Neural progenitor cell (in vitro differentiated cells): Measurements from ENCODE around the gene CNTRL. TPM values are rescaled to one million over a fixed set of nuclear protein-coding genes. Genes with fewer than 3 reads are reported as not detected.

ENCODE experiments used
- DNase-seq: peaks from one replicate; pipeline ENCODE4 v3.0.0-alpha.2; 2016; ENCODE audit warnings: low spot score
- H2AFZ ChIP-seq: fragments of 200-600 bp; sonication (generic); replicated peaks from 2 replicates; pipeline ENCODE4 v1.6.1; 2016; ENCODE audit warnings: antibody characterized with exemption
- H3F3A ChIP-seq: fragments of 200-600 bp; sonication (generic); 2 replicates; pipeline ENCODE4 v1.6.1; 2016; ENCODE audit warnings: antibody characterized with exemption, low read depth
- H3K27ac ChIP-seq: fragments of 200-600 bp; sonication (generic); 2 replicates; pipeline ENCODE4 v1.5.1; 2016; ENCODE audit warnings: mild to moderate bottlenecking
- H3K27me3 ChIP-seq: fragments of 200-600 bp; sonication (generic); 2 replicates; pipeline ENCODE4 v1.6.1; 2016; ENCODE audit warnings: mild to moderate bottlenecking, moderate library complexity
- H3K36me3 ChIP-seq: fragments of 200-600 bp; sonication (generic); 2 replicates; pipeline ENCODE4 v1.5.1; 2016
- H3K4me1 ChIP-seq: fragments of 200-600 bp; sonication (generic); 2 replicates; pipeline ENCODE4 v1.6.1; 2016; ENCODE audit warnings: mixed run types
- H3K4me2 ChIP-seq: fragments of 200-600 bp; sonication (generic); 2 replicates; pipeline ENCODE4 v1.6.1; 2016
- H3K4me3 ChIP-seq: fragments of 200-600 bp; sonication (generic); 2 replicates; pipeline ENCODE4 v1.5.1; 2016
- H3K79me2 ChIP-seq: fragments of 200-600 bp; sonication (generic); 2 replicates; pipeline ENCODE4 v1.6.1; 2016; ENCODE audit warnings: low read depth
- H3K9ac ChIP-seq: fragments of 200-600 bp; sonication (generic); 2 replicates; pipeline ENCODE4 v1.6.1; 2016
- H3K9me3 ChIP-seq: fragments of 200-600 bp; sonication (generic); 2 replicates; pipeline ENCODE4 v1.5.1; 2016; ENCODE audit warnings: low read depth
- H4K20me1 ChIP-seq: fragments of 200-600 bp; sonication (generic); 2 replicates; pipeline ENCODE4 v1.6.1; 2016; ENCODE audit warnings: low read depth
- H3K27ac Mint-ChIP-seq: 3 replicates; pipeline ENCODE4 v1.8.0; 2021; ENCODE audit warnings: mixed read lengths
- H3K27me3 Mint-ChIP-seq: 2 replicates; pipeline ENCODE4 v1.8.0; 2022; ENCODE audit warnings: low read depth, mild to moderate bottlenecking, inconsistent platforms, moderate library complexity, mixed read lengths; ENCODE audit not compliant: insufficient read depth
- H3K36me3 Mint-ChIP-seq: 3 replicates; pipeline ENCODE4 v1.8.0; 2021; ENCODE audit warnings: mixed read lengths
- H3K4me1 Mint-ChIP-seq: 3 replicates; pipeline ENCODE4 v1.8.0; 2021; ENCODE audit warnings: mixed read lengths
- H3K4me3 Mint-ChIP-seq: 3 replicates; pipeline ENCODE4 v1.8.0; 2021; ENCODE audit warnings: mild to moderate bottlenecking, moderate library complexity, mixed read lengths
- H3K9me3 Mint-ChIP-seq: 3 replicates; pipeline ENCODE4 v1.8.0; 2020; ENCODE audit warnings: mixed read lengths
- EZH2 ChIP-seq: fragments of 200-600 bp; sonication (generic); IDR thresholded peaks from 2 replicates; pipeline ENCODE4 v1.6.1; 2017; ENCODE audit warnings: antibody characterized with exemption, mild to moderate bottlenecking, moderate library complexity
- EZH2phosphoT487 ChIP-seq: fragments of 200-600 bp; sonication (generic); IDR thresholded peaks from 2 replicates; pipeline ENCODE4 v1.6.1; 2017; ENCODE audit warnings: antibody characterized with exemption
- total RNA-seq: library from RNA; depleted of rRNA; stranded (reverse); fragments of >200 nt; gene quantifications from 2 replicates; pipeline ENCODE4 v1.2.3, GENCODE V29; 2015; ENCODE audit warnings: low replicate concordance
- TF ChIP-seq, protein P1 (sequence below): fragments of 200-600 bp; sonication (generic); IDR thresholded peaks from 2 replicates; pipeline ENCODE4 v1.5.1; 2017; ENCODE audit warnings: antibody characterized with exemption, mild to moderate bottlenecking

Gene CNTRL
- total RNA-seq, 1 donor from 2014 or later: 45.4 TPM

DNA sequence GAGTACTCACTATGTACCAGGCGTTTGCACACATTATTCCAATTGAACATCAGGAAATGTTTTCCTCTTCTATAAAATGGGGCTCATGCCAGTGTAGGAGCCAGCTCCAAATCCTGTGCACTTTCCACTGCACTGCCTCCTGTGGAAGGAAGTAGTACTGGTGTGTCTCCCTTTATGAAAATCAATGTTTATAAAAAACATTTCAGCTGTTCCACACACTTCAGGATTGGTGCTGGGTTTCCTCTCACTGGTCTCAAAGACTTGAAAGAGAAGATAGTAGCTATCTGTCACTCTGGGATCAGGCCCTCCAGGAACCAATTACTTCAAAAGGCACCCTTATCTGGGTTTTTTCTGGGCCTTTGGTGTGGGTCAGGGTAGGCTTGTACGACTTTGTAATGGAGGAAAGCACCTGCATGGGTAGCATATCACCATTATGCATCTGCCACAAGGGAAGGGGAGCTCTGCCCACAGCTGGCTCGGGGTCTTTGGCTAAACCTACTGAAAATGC lies 94.4 kb downstream of the CNTRL start:
- H3K4me1 ChIP-seq: no peaks in the 10 kb centered on the region
- no peaks in the 10 kb centered on the region for H3K27me3 ChIP-seq
- TF ChIP-seq, protein P1, sequence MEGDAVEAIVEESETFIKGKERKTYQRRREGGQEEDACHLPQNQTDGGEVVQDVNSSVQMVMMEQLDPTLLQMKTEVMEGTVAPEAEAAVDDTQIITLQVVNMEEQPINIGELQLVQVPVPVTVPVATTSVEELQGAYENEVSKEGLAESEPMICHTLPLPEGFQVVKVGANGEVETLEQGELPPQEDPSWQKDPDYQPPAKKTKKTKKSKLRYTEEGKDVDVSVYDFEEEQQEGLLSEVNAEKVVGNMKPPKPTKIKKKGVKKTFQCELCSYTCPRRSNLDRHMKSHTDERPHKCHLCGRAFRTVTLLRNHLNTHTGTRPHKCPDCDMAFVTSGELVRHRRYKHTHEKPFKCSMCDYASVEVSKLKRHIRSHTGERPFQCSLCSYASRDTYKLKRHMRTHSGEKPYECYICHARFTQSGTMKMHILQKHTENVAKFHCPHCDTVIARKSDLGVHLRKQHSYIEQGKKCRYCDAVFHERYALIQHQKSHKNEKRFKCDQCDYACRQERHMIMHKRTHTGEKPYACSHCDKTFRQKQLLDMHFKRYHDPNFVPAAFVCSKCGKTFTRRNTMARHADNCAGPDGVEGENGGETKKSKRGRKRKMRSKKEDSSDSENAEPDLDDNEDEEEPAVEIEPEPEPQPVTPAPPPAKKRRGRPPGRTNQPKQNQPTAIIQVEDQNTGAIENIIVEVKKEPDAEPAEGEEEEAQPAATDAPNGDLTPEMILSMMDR: peak; percentile 35
- TF ChIP-seq EZH2phosphoT487: no peak
- no peak overlapping the region for H3K27ac ChIP-seq
- no peaks in the 10 kb centered on the region for H3K9me3 ChIP-seq
- no peaks in the 10 kb centered on the region for H4K20me1 ChIP-seq
- H3K36me3 ChIP-seq: peaks cover 4% of the 10 kb centered on the region
- H3K9ac ChIP-seq: no peak overlapping the region
- H3F3A ChIP-seq: no peaks in the 10 kb centered on the region
- Mint-ChIP-seq H3K4me3 (no peak overlapping the region), H3K36me3 (peaks cover 30% of the 10 kb centered on the region), H3K9me3 (no peaks in the 10 kb centered on the region), H3K4me1 (no peaks in the 10 kb centered on the region), H3K27ac (no peak overlapping the region), H3K27me3 (peaks cover 2% of the 10 kb centered on the region)
- no peak overlapping the region for H2AFZ ChIP-seq
- no peaks in the 10 kb centered on the region for H3K79me2 ChIP-seq
- no peak overlapping the region for H3K4me2 ChIP-seq
- H3K4me3 ChIP-seq: no peak overlapping the region
- DNase-seq: no peak

DNA sequence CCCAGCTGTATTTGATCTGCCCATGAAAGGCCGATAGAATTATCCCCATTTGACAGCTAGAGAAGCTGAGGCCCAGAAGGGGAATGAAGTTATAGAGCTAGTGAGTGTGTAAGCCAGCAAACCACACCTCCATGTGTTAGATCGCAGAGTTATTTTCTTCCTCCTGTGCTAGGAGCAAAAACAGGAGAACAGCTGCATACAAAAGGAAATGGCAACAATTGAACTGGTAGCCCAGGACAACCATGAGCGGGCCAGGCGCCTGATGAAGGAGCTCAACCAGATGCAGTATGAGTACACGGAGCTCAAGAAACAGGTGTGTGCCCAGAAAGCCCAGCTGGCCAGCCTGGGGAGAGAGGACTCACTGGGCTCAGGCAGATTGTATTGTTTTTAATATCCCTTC lies 96.5 kb downstream of the CNTRL start:
- Histone ChIP-seq H3K9ac (no peak overlapping the region), H3K9me3 (no peaks in the 10 kb centered on the region), H2AFZ (no peak overlapping the region), H4K20me1 (no peaks in the 10 kb centered on the region), H3K4me1 (no peaks in the 10 kb centered on the region), H3K4me3 (no peak overlapping the region), H3K4me2 (no peak overlapping the region), H3F3A (no peaks in the 10 kb centered on the region), H3K36me3 (peaks cover 4% of the 10 kb centered on the region), H3K79me2 (no peaks in the 10 kb centered on the region), H3K27me3 (no peaks in the 10 kb centered on the region), H3K27ac (no peak overlapping the region)
- Mint-ChIP-seq H3K27me3 (peaks cover 2% of the 10 kb centered on the region), H3K9me3 (no peaks in the 10 kb centered on the region), H3K4me3 (no peak overlapping the region), H3K27ac (no peak overlapping the region), H3K36me3 (peaks cover 31% of the 10 kb centered on the region), H3K4me1 (no peaks in the 10 kb centered on the region)
- no peak for DNase-seq
- no peak for TF ChIP-seq EZH2phosphoT487
- TF ChIP-seq EZH2: no peak
- TF ChIP-seq, protein P1: no peak

DNA sequence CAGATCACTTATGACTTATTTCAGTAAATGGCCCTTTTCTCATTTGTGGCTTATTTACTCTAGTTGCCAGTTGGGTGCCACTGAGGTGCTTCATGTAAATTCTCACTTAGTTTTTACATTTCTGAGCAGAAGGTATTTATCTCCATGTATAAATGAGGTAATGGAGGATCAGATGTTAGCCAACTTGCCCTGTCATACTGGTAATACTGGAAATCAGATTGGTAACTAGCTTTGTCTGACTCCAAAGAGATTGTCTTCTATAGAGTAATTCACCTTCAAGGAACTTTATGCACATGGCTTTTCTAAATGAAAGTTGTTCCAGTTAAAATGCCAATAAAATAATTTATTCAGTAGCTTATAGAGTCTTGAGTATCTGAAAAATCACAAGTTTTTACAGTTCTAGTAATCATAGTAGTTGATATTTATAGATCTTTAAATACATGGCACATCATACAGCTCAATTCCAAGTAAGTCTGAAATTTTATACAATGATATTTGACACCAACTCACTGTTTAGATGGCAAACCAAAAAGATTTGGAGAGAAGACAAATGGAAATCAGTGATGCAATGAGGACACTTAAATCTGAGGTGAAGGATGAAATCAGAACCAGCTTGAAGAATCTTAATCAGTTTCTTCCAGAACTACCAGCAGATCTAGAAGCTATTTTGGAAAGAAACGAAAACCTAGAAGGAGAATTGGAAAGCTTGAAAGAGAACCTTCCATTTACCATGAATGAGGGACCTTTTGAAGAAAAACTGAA lies 98.2 kb downstream of the CNTRL start:
- Histone ChIP-seq H3K9me3 (no peaks in the 10 kb centered on the region), H3K27ac (no peak overlapping the region), H3K36me3 (peaks cover 4% of the 10 kb centered on the region), H3F3A (no peaks in the 10 kb centered on the region), H2AFZ (no peak overlapping the region), H3K79me2 (no peaks in the 10 kb centered on the region), H3K4me2 (no peak overlapping the region), H3K4me3 (no peak overlapping the region), H3K4me1 (no peaks in the 10 kb centered on the region), H3K27me3 (no peaks in the 10 kb centered on the region), H4K20me1 (no peaks in the 10 kb centered on the region), H3K9ac (no peak overlapping the region)
- DNase-seq: no peak
- Mint-ChIP-seq H3K9me3 (no peaks in the 10 kb centered on the region), H3K27ac (no peak overlapping the region), H3K4me3 (no peak overlapping the region), H3K4me1 (no peaks in the 10 kb centered on the region), H3K36me3 (peaks cover 32% of the 10 kb centered on the region), H3K27me3 (peaks cover 2% of the 10 kb centered on the region)
- no peak for TF ChIP-seq EZH2phosphoT487
- TF ChIP-seq EZH2: no peak
- TF ChIP-seq, protein P1: no peak
